GM12878 (cell line): ENCODE measurements around the gene CHRND. TPM values are rescaled to one million over a fixed set of nuclear protein-coding genes. Genes with fewer than 3 reads are reported as not detected.

Experiments used
- ATAC-seq: fragments of 200-7000 bp; cut with Tn5 transposase; 3 replicates; pipeline ENCODE4 v1.9.1; 2020; ENCODE audit warnings: mild to moderate bottlenecking, moderate library complexity
- BruUV-seq: library from RNA; stranded (reverse); fragments of 400-500 nt; replicated peaks from 2 replicates; lab custom pipeline; 2021; lab: Mats Ljungman, UMichigan
- CTCF ChIA-PET: fragments of 300-600 bp; sonication (Branson Sonifier 250); formaldehyde crosslinking; extraction: SDS; loops from one replicate; lab custom pipeline; 2021; ENCODE audit warnings: inconsistent platforms; lab: Yijun Ruan, JAX
- POLR2A ChIA-PET: fragments of 350-600 bp; formaldehyde crosslinking; extraction: SDS; loops from one replicate; lab custom pipeline; 2021; ENCODE audit warnings: inconsistent platforms; lab: Charles Lee
- RAD21 ChIA-PET: fragments of 300-600 bp; sonication (Branson Sonifier 250); formaldehyde crosslinking; loops from one replicate; lab custom pipeline; 2023; ENCODE audit warnings: antibody characterized with exemption; ENCODE audit not compliant: unreplicated experiment; lab: Charles Lee
- SMC1A ChIA-PET: fragments of 300-600 bp; sonication (Branson Sonifier 250); formaldehyde crosslinking; loops from one replicate; lab custom pipeline; 2023; ENCODE audit not compliant: unreplicated experiment, uncharacterized antibody; lab: Charles Lee
- DNase-seq: peaks from one replicate; pipeline ENCODE4 v3.0.0-alpha.2; 2011; ENCODE audit warnings: low read depth, low spot score
- FAIRE-seq: peaks from 3 replicates; lab custom pipeline; 2011; peaks lifted over from hg19 to GRCh38; lab: Jason Lieb, UNC
- H2AFZ ChIP-seq: 2 replicates; pipeline ENCODE4 v1.6.0; 2011; ENCODE audit warnings: low read depth, low read length, control low read depth; ENCODE audit not compliant: control insufficient read depth
- H3K27ac ChIP-seq: 2 replicates; pipeline ENCODE4 v1.5.1; 2011; ENCODE audit warnings: control low read depth; ENCODE audit not compliant: control insufficient read depth, insufficient read depth
- H3K27me3 ChIP-seq, 2 experiments: replicated peaks in 1 of 2; 2 replicates each; pipeline versions ENCODE4 v1.6.0 to v1.6.1; 2011; ENCODE audit warnings: low read length in 1 of 2; ENCODE audit not compliant: control insufficient read depth in 2 of 2, insufficient read depth in 2 of 2
- H3K36me3 ChIP-seq, 2 experiments: 2 replicates each; pipeline ENCODE4 v1.5.1; 2011; ENCODE audit warnings: low read length in 1 of 2; ENCODE audit not compliant: control insufficient read depth in 2 of 2, insufficient read depth in 2 of 2
- H3K4me1 ChIP-seq: 2 replicates; pipeline ENCODE4 v1.6.1; 2011; ENCODE audit warnings: mild to moderate bottlenecking, low read length, moderate library complexity, mixed read lengths; ENCODE audit not compliant: control insufficient read depth, insufficient read depth
- H3K4me2 ChIP-seq: 2 replicates; pipeline ENCODE4 v1.6.0; 2011; ENCODE audit warnings: control low read depth; ENCODE audit not compliant: control insufficient read depth, insufficient read depth
- H3K4me3 ChIP-seq: fragments of 200-600 bp; sonication (generic); 2 replicates; pipeline ENCODE4 v1.5.1; 2016
- H3K79me2 ChIP-seq: 2 replicates; pipeline ENCODE4 v1.6.0; 2011; ENCODE audit warnings: low read length; ENCODE audit not compliant: control insufficient read depth, insufficient read depth
- H3K9ac ChIP-seq: 2 replicates; pipeline ENCODE4 v1.8.0; 2011; ENCODE audit warnings: low read length, control low read depth, mixed read lengths; ENCODE audit not compliant: control insufficient read depth, insufficient read depth
- H3K9me3 ChIP-seq: replicated peaks from 3 replicates; pipeline ENCODE4 v1.5.1; 2011; ENCODE audit warnings: mild to moderate bottlenecking, low read length; ENCODE audit not compliant: control insufficient read depth, insufficient read depth
- H4K20me1 ChIP-seq: 2 replicates; pipeline ENCODE4 v1.6.0; 2011; ENCODE audit not compliant: control insufficient read depth, insufficient read depth
- ATF7 ChIP-seq: fragments of 450-650 bp; IDR thresholded peaks from 2 replicates; pipeline ENCODE4 v1.6.1; 2016; ENCODE audit warnings: low read depth, mild to moderate bottlenecking
- BMI1 ChIP-seq: fragments of 450-650 bp; IDR thresholded peaks from 2 replicates; pipeline ENCODE4 v1.6.1; 2016; ENCODE audit warnings: mild to moderate bottlenecking, moderate library complexity, borderline replicate concordance
- CEBPB ChIP-seq, 2 experiments: fragments of 150-350 bp in 1 of 2; IDR thresholded peaks; 2 replicates each; pipeline ENCODE4 v1.6.1; 2012 to 2014; ENCODE audit warnings: low read depth in 2 of 2, low read length in 2 of 2, borderline replicate concordance in 1 of 2, inconsistent platforms in 1 of 2
- MTA2 ChIP-seq: fragments of 450-650 bp; IDR thresholded peaks from 2 replicates; pipeline ENCODE4 v1.6.1; 2016; ENCODE audit warnings: low read depth, mild to moderate bottlenecking, moderate library complexity
- TAF1 ChIP-seq: IDR thresholded peaks from 2 replicates; pipeline ENCODE4 v1.6.1; 2011; ENCODE audit warnings: mild to moderate bottlenecking, low read depth, low read length, borderline replicate concordance
- TARDBP ChIP-seq: IDR thresholded peaks from 2 replicates; pipeline ENCODE4 v1.6.1; 2016; ENCODE audit warnings: borderline replicate concordance
- ZNF384 ChIP-seq: IDR thresholded peaks from 2 replicates; pipeline ENCODE4 v1.6.1; 2012; ENCODE audit warnings: low read depth, mild to moderate bottlenecking, low read length, improper control_type of control experiment, borderline replicate concordance
- ZSCAN29 ChIP-seq: fragments of 450-650 bp; IDR thresholded peaks from 2 replicates; pipeline ENCODE4 v1.6.1; 2017; ENCODE audit warnings: mild to moderate bottlenecking, moderate library complexity
- WGBS: methylation state at CpG from one replicate; pipeline ENCODE4 v1.1.6; 2016; ENCODE audit warnings: low lambda C conversion rate; ENCODE audit not compliant: insufficient replicate concordance, insufficient coverage; ENCODE audit errors: missing lambda C conversion rate; 5-methylcytosine and 5-hydroxymethylcytosine counted together
- in situ Hi-C: fragments of 300-500 bp; cut with MboI; formaldehyde crosslinking; loops from 9 replicates; pipeline ENCODE4 v1.14.3; 2018; ENCODE audit warnings: mixed read lengths
- intact Hi-C: fragments of 100-400 bp; cut with micrococcal nuclease; formaldehyde crosslinking; loops from one replicate; pipeline ENCODE4 v1.14.2; 2022; ENCODE audit not compliant: unreplicated experiment
- polyA plus RNA-seq, 11 experiments: library from polyadenylated mRNA; depleted of rRNA in 4 of 11; unstranded in 6 of 11; stranded (reverse) in 5 of 11; fragments of >200 nt; fragmentation: Nextera tagmentation in 4 of 11; fragmentation: Illumina TruSeq in 1 of 11; extraction: Ambion mirVana in 4 of 11; extraction: Trizol in 1 of 11; gene quantifications; 1 replicate in 1 of 11; 2 replicates in 10 of 11; pipeline versions ENCODE4 v1.2.1 to v1.2.3, GENCODE V29; 2011 to 2016; ENCODE audit warnings: inconsistent platforms in 2 of 11, missing spikeins in 2 of 11, low read depth in 1 of 11
- total RNA-seq, 4 experiments: library from RNA; depleted of rRNA in 3 of 4; stranded (reverse); fragments of >200 nt in 3 of 4; fragmentation: Illumina TruSeq in 1 of 4; extraction: Trizol in 1 of 4; gene quantifications; 2 replicates each; pipeline versions ENCODE4 v1.2.1 to v1.2.3, GENCODE V29; 2013 to 2021
- TF ChIP-seq, protein P1 (sequence below): IDR thresholded peaks from 2 replicates; pipeline ENCODE4 v1.6.1; 2011; ENCODE audit warnings: borderline replicate concordance, low read depth, mild to moderate bottlenecking, moderate library complexity, mixed read lengths, low read length; ENCODE audit not compliant: insufficient read depth; ENCODE audit errors: extremely low read length
- TF ChIP-seq, protein P2 (sequence below): fragments of 450-650 bp; IDR thresholded peaks from 2 replicates; pipeline ENCODE4 v1.6.1; 2016; ENCODE audit warnings: mild to moderate bottlenecking
- TF ChIP-seq, protein P3 (sequence below): IDR thresholded peaks from 2 replicates; pipeline ENCODE4 v1.6.1; 2011; ENCODE audit warnings: mild to moderate bottlenecking, low read depth, low read length, moderate library complexity; ENCODE audit not compliant: insufficient replicate concordance

Gene CHRND
- total and polyA plus RNA-seq, 10 of the 15 experiments (the other 5 are each of a cell fraction or from before 2014, with no cell fraction given): not detected

DNA sequence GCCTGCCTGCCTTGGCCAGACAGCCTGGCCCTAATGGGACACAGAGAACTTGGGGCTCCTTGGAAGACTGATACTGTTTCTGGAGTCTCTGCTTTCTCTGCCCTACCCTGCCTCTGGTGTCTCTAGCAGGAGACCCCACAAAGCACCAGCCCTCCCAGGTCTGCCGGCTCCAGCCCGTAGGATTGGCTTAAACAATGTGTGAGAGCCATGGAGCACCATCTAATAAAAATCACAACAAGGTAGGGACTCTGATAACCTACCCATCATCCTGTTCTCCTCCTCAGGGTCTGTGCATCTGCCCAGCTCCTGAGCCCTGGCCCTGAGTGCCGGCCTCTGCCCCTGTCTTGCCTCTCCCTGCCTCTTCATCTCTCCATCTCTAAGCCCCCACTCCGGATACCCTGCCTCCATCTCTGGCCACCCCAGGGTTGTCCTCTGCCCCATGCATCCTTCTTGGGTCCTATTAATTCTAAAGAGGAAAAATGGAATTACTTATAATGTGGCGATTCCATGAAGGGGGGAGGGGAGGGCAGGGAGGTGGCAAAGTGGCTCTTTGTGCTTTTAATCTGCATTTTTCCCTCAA is 37.1 kb upstream of the CHRND start:
- H3K9ac ChIP-seq: no peak overlapping the region
- WGBS: 61% methylated on average over 5 of the region's 5 CpGs
- no peak overlapping the region for H3K4me3 ChIP-seq
- POLR2A ChIA-PET: no interaction called here
- H3K79me2 ChIP-seq: no peaks in the 10 kb centered on the region
- H4K20me1 ChIP-seq: no peaks in the 10 kb centered on the region
- no peak overlapping the region for H3K27ac ChIP-seq
- no peak overlapping the region for H2AFZ ChIP-seq
- in situ Hi-C loops: no loop called here
- no peaks in the 10 kb centered on the region for H3K36me3 ChIP-seq
- intact Hi-C loops: no loop called here
- ATAC-seq (no peak), DNase-seq (no peak), FAIRE-seq (no peak)
- CTCF ChIA-PET: no interaction called here
- no peaks in the 10 kb centered on the region for H3K4me1 ChIP-seq
- peaks cover 0 to 19% of the 10 kb centered on the region in 2 experiments; a peak in 3 of 4 replicates for H3K27me3 ChIP-seq
- BruUV-seq: no TSS peak
- no peak for TF ChIP-seq ZNF384
- no peak for TF ChIP-seq ZSCAN29
- no peak for TF ChIP-seq TARDBP
- no peak for TF ChIP-seq CEBPB (IDR thresholded peaks at IDR 0.05; ENCODE audit: borderline replicate concordance in 1 of 2, low read depth in 2 of 2, low read length in 2 of 2)
- TF ChIP-seq MTA2: no peak
- no peak for TF ChIP-seq TAF1
- SMC1A ChIA-PET: no interaction called here
- H3K9me3 ChIP-seq: no peaks in the 10 kb centered on the region
- H3K4me2 ChIP-seq: no peak overlapping the region
- RAD21 ChIA-PET: no interaction called here

DNA sequence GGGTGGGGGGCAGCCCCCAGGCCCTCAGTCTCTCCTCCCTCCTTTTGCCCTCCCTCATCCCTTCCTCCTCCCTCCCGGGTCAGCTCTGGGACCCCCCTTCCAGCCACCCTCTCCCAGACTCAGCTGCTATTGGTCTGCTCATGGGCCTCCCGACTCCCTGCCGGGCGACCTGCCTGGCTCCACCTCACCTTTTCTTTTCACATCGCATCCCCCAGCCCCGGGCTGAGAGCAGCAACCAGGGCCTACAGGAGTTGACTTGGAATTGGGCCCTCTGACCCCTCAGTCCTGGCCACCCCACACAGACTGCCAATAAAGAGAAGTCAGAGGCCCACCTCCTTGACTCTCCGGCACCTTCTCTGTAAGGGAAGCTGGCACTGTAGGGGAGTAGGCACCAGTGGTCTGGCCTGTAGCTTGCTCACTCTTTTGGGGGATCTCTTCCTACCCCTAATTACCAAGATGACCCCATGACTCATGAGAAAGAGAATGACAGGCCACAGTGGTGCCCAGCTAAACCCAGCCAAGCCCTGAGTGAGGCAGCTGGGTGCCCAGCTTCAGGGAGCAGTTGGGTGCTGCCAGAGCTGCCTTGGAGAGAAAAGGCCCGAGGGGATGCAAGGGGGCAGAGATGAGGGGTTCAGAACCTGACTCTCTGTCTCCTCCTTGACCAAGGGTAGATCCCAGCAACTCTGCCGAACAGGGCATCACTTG is 36.3 kb upstream of the CHRND start:
- ChIA-PET POLR2A (no interaction called here), SMC1A (interaction anchor here (0.5 to 0.6 kb wide), 2 partner anchors 429 to 1528 kb away, joined by 3 read pairs; no protein-coding TSS in a partner anchor), RAD21 (no interaction called here), CTCF (no interaction called here)
- no peak overlapping the region for H3K27ac ChIP-seq
- BruUV-seq: no TSS peak
- FAIRE-seq (no peak), ATAC-seq (no peak), DNase-seq (no peak)
- intact Hi-C loops: no loop called here
- H3K79me2 ChIP-seq: no peaks in the 10 kb centered on the region
- no peaks in the 10 kb centered on the region for H3K36me3 ChIP-seq
- WGBS: 11% methylated on average over 9 of the region's 9 CpGs
- H3K4me1 ChIP-seq: no peaks in the 10 kb centered on the region
- no peak overlapping the region for H3K9ac ChIP-seq
- H4K20me1 ChIP-seq: no peaks in the 10 kb centered on the region
- H3K27me3 ChIP-seq: peaks cover 0 to 17% of the 10 kb centered on the region in 2 experiments; a peak in 3 of 4 replicates
- no peak overlapping the region for H3K4me3 ChIP-seq
- no peak overlapping the region for H3K4me2 ChIP-seq
- H3K9me3 ChIP-seq: no peaks in the 10 kb centered on the region
- no peak overlapping the region for H2AFZ ChIP-seq
- in situ Hi-C loops: no loop called here
- TF ChIP-seq, protein P1, sequence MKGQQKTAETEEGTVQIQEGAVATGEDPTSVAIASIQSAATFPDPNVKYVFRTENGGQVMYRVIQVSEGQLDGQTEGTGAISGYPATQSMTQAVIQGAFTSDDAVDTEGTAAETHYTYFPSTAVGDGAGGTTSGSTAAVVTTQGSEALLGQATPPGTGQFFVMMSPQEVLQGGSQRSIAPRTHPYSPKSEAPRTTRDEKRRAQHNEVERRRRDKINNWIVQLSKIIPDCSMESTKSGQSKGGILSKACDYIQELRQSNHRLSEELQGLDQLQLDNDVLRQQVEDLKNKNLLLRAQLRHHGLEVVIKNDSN: no peak
- TF ChIP-seq, protein P2, sequence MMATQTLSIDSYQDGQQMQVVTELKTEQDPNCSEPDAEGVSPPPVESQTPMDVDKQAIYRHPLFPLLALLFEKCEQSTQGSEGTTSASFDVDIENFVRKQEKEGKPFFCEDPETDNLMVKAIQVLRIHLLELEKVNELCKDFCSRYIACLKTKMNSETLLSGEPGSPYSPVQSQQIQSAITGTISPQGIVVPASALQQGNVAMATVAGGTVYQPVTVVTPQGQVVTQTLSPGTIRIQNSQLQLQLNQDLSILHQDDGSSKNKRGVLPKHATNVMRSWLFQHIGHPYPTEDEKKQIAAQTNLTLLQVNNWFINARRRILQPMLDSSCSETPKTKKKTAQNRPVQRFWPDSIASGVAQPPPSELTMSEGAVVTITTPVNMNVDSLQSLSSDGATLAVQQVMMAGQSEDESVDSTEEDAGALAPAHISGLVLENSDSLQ: no peak
- TF ChIP-seq BMI1 (no peak), ATF7 (no peak)
- TF ChIP-seq, protein P3, sequence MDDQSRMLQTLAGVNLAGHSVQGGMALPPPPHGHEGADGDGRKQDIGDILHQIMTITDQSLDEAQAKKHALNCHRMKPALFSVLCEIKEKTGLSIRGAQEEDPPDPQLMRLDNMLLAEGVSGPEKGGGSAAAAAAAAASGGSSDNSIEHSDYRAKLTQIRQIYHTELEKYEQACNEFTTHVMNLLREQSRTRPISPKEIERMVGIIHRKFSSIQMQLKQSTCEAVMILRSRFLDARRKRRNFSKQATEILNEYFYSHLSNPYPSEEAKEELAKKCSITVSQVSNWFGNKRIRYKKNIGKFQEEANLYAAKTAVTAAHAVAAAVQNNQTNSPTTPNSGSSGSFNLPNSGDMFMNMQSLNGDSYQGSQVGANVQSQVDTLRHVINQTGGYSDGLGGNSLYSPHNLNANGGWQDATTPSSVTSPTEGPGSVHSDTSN: no peak
